Measurements from ENCODE around the gene ACTA2. TPM values are rescaled to one million over a fixed set of nuclear protein-coding genes. Genes with fewer than 3 reads are reported as not detected.
A peak's percentile ranks its signal among the peaks of the same experiment; 100 is the strongest.
"Not testable (repeated sequence)": the region's sequence is repeated elsewhere in the genome, so short reads cannot be mapped to it uniquely, and the experiment has no call there.

The ACTA2 gene
- polyA plus RNA-seq, 1 donor from 2014 or later: 9.4 TPM

GRCh38 chr10:88949051-88949450, 3.5 kb downstream of the ACTA2 start:
- H3K4me1 Mint-ChIP-seq: peaks cover 12 to 14% (median 13%) of the 10 kb centered on the region in 3 donors
- no peaks in the 10 kb centered on the region for H3K9me3 Mint-ChIP-seq
- H3K36me3 Mint-ChIP-seq: peaks cover 4% of the 10 kb centered on the region
- H3K4me3 Mint-ChIP-seq: no peak overlapping the region
- no peaks in the 10 kb centered on the region for H3K27me3 Mint-ChIP-seq
- no peak overlapping the region for H3K27ac Mint-ChIP-seq

- no peaks in the 10 kb centered on the region for H3K36me3 Mint-ChIP-seq
- H3K4me3 Mint-ChIP-seq: peak overlapping the region in 1 of 4 donors; percentile 13
- H3K27me3 Mint-ChIP-seq: no peaks in the 10 kb centered on the region
- H3K9me3 Mint-ChIP-seq: no peaks in the 10 kb centered on the region
- H3K4me1 Mint-ChIP-seq: peaks cover 11 to 18% (median 13%) of the 10 kb centered on the region in 3 donors
- no peak overlapping the region for H3K27ac Mint-ChIP-seq
Observed at GRCh38 chr10:88946965-88947590, 5.5 kb downstream of the ACTA2 start.

- peaks cover 11 to 18% (median 13%) of the 10 kb centered on the region in 3 donors for H3K4me1 Mint-ChIP-seq
- no peaks in the 10 kb centered on the region for H3K9me3 Mint-ChIP-seq
- H3K36me3 Mint-ChIP-seq: no peaks in the 10 kb centered on the region
- H3K27me3 Mint-ChIP-seq: no peaks in the 10 kb centered on the region
- H3K4me3 Mint-ChIP-seq: no peak overlapping the region
- H3K27ac Mint-ChIP-seq: no peak overlapping the region
Observed at GRCh38 chr10:88946200-88946599, 6.4 kb downstream of the ACTA2 start.

- H3K27ac Mint-ChIP-seq: peak overlapping the region in 1 of 3 donors; percentile 21
- H3K4me1 Mint-ChIP-seq: peaks cover 11 to 18% (median 13%) of the 10 kb centered on the region in 3 donors
- H3K4me3 Mint-ChIP-seq: peak overlapping the region in 2 of 4 donors; percentile 13 to 65
Observed at GRCh38 chr10:88944813-88945212, 7.8 kb downstream of the ACTA2 start.

GRCh38 chr10:88943778-88944177, 8.8 kb downstream of the ACTA2 start:
- Mint-ChIP-seq H3K4me3 (no peak overlapping the region), H3K27me3 (no peaks in the 10 kb centered on the region), H3K27ac (no peak overlapping the region), H3K36me3 (no peaks in the 10 kb centered on the region), H3K9me3 (no peaks in the 10 kb centered on the region), H3K4me1 (peaks cover 11 to 18% (median 13%) of the 10 kb centered on the region in 3 donors)

More at GRCh38 chr10:88944813-88945212, 7.8 kb downstream of the ACTA2 start:
- Mint-ChIP-seq H3K27me3 (no peaks in the 10 kb centered on the region), H3K9me3 (no peaks in the 10 kb centered on the region), H3K36me3 (no peaks in the 10 kb centered on the region)

GRCh38 chr10:88941026-88941425, 11.5 kb downstream of the ACTA2 start:
- Mint-ChIP-seq H3K27ac (no peak overlapping the region), H3K36me3 (peaks cover 2% of the 10 kb centered on the region), H3K4me1 (peaks cover 11 to 20% (median 13%) of the 10 kb centered on the region in 3 donors), H3K9me3 (no peaks in the 10 kb centered on the region), H3K4me3 (no peak overlapping the region), H3K27me3 (no peaks in the 10 kb centered on the region)

GRCh38 chr10:88938938-88939337, 13.6 kb downstream of the ACTA2 start:
- H3K4me3 Mint-ChIP-seq: no peak overlapping the region
- peaks cover 2% of the 10 kb centered on the region for H3K36me3 Mint-ChIP-seq
- no peaks in the 10 kb centered on the region for H3K9me3 Mint-ChIP-seq
- no peak overlapping the region for H3K27ac Mint-ChIP-seq
- H3K4me1 Mint-ChIP-seq: peaks cover 7 to 19% (median 9%) of the 10 kb centered on the region in 3 donors
- no peaks in the 10 kb centered on the region for H3K27me3 Mint-ChIP-seq

- H3K36me3 Mint-ChIP-seq: peaks cover 2% of the 10 kb centered on the region
- H3K27me3 Mint-ChIP-seq: no peaks in the 10 kb centered on the region
- peaks cover 7 to 15% (median 9%) of the 10 kb centered on the region in 3 donors for H3K4me1 Mint-ChIP-seq
- H3K27ac Mint-ChIP-seq: no peak overlapping the region
- H3K4me3 Mint-ChIP-seq: no peak overlapping the region
- H3K9me3 Mint-ChIP-seq: no peaks in the 10 kb centered on the region
Observed at GRCh38 chr10:88938039-88938438, 14.5 kb downstream of the ACTA2 start.

- Mint-ChIP-seq H3K36me3 (peaks cover 2% of the 10 kb centered on the region), H3K27me3 (no peaks in the 10 kb centered on the region), H3K4me3 (peak overlapping the region in 1 of 4 donors; percentile 28), H3K4me1 (peaks cover 11 to 24% (median 15%) of the 10 kb centered on the region in 3 donors), H3K9me3 (no peaks in the 10 kb centered on the region), H3K27ac (no peak overlapping the region)
Observed at GRCh38 chr10:88936656-88937055, 15.9 kb downstream of the ACTA2 start.

GRCh38 chr10:88934900-88935672, 17.5 kb downstream of the ACTA2 start:
- Mint-ChIP-seq H3K4me1 (peaks cover 14 to 26% (median 15%) of the 10 kb centered on the region in 3 donors), H3K9me3 (no peaks in the 10 kb centered on the region), H3K4me3 (peak overlapping the region in 2 of 4 donors; percentile 70 to 72), H3K27me3 (no peaks in the 10 kb centered on the region), H3K27ac (peak overlapping the region in 2 of 3 donors; percentile 6 to 89), H3K36me3 (peaks cover 2% of the 10 kb centered on the region)

GRCh38 chr10:88933564-88933963, 19.0 kb downstream of the ACTA2 start:
- Mint-ChIP-seq H3K9me3 (no peaks in the 10 kb centered on the region), H3K27me3 (no peaks in the 10 kb centered on the region), H3K4me1 (peaks cover 15 to 26% (median 15%) of the 10 kb centered on the region in 3 donors), H3K4me3 (no peak overlapping the region), H3K36me3 (peaks cover 3% of the 10 kb centered on the region), H3K27ac (no peak overlapping the region)

GRCh38 chr10:88932539-88933256, 19.9 kb downstream of the ACTA2 start:
- H3K27ac Mint-ChIP-seq: peak overlapping the region in 1 of 3 donors; percentile 18
- H3K36me3 Mint-ChIP-seq: peaks cover 4% of the 10 kb centered on the region
- no peaks in the 10 kb centered on the region for H3K27me3 Mint-ChIP-seq
- peaks cover 15 to 26% (median 15%) of the 10 kb centered on the region in 3 donors for H3K4me1 Mint-ChIP-seq
- no peaks in the 10 kb centered on the region for H3K9me3 Mint-ChIP-seq
- peak overlapping the region in 1 of 4 donors; percentile 50 for H3K4me3 Mint-ChIP-seq

- H3K4me1 Mint-ChIP-seq: peaks cover 15 to 26% (median 15%) of the 10 kb centered on the region in 3 donors
- H3K27me3 Mint-ChIP-seq, H3K4me3 Mint-ChIP-seq, H3K36me3 Mint-ChIP-seq, H3K27ac Mint-ChIP-seq, H3K9me3 Mint-ChIP-seq: not testable (repeated sequence)
Observed at GRCh38 chr10:88932029-88932428, 20.5 kb downstream of the ACTA2 start.

- Mint-ChIP-seq H3K4me3 (no peak overlapping the region), H3K4me1 (peaks cover 15 to 24% (median 15%) of the 10 kb centered on the region in 3 donors), H3K9me3 (no peaks in the 10 kb centered on the region), H3K36me3 (peaks cover 4% of the 10 kb centered on the region), H3K27me3 (no peaks in the 10 kb centered on the region), H3K27ac (peak overlapping the region in 2 of 3 donors; percentile 24 to 88)
Observed at GRCh38 chr10:88931548-88931947, 21.0 kb downstream of the ACTA2 start.

- H3K36me3 Mint-ChIP-seq: peaks cover 10% of the 10 kb centered on the region
- no peak overlapping the region for H3K4me3 Mint-ChIP-seq
- no peaks in the 10 kb centered on the region for H3K27me3 Mint-ChIP-seq
- H3K27ac Mint-ChIP-seq: no peak overlapping the region
- H3K4me1 Mint-ChIP-seq: peaks cover 6 to 11% (median 9%) of the 10 kb centered on the region in 3 donors
- no peaks in the 10 kb centered on the region for H3K9me3 Mint-ChIP-seq
Observed at GRCh38 chr10:88928254-88928653, 24.3 kb downstream of the ACTA2 start.

All from IgD-negative memory B cell (primary cell).